ENCODE measurements around the gene CTNNA3. TPM values are rescaled to one million over a fixed set of nuclear protein-coding genes. Genes with fewer than 3 reads are reported as not detected.

Gene CTNNA3
- total RNA-seq, 1 donor from 2014 or later, result 3.3 TPM

GRCh38 chr10:66187053-66187733, 1508.8 kb downstream of the CTNNA3 start:
- Mint-ChIP-seq H3K27me3 (ENCODE audit: unreplicated experiment) (no peaks in the 10 kb centered on the region), H3K27ac (ENCODE audit: unreplicated experiment) (no peak overlapping the region)
- TF ChIP-seq CTCF (IDR thresholded peaks at IDR 0.05; ENCODE audit: partially characterized antibody, unreplicated experiment), result no peak

GRCh38 chr10:66183028-66183427, 1513.0 kb downstream of the CTNNA3 start:
- Mint-ChIP-seq H3K27me3 (ENCODE audit: unreplicated experiment) (no peaks in the 10 kb centered on the region), H3K36me3 (ENCODE audit: unreplicated experiment) (no peaks in the 10 kb centered on the region), H3K9me3 (ENCODE audit: unreplicated experiment) (peaks cover 1% of the 10 kb centered on the region), H3K4me3 (ENCODE audit: unreplicated experiment) (no peak overlapping the region), H3K4me1 (ENCODE audit: low read depth, unreplicated experiment) (no peaks in the 10 kb centered on the region), H3K27ac (ENCODE audit: unreplicated experiment) (no peak overlapping the region)
- no peak for DNase-seq
- no peak for TF ChIP-seq CTCF (IDR thresholded peaks at IDR 0.05; ENCODE audit: partially characterized antibody, unreplicated experiment)

More at GRCh38 chr10:66187053-66187733, 1508.8 kb downstream of the CTNNA3 start:
- H3K9me3 Mint-ChIP-seq (ENCODE audit: unreplicated experiment), result no peaks in the 10 kb centered on the region
- no peak for DNase-seq
- H3K4me3 Mint-ChIP-seq (ENCODE audit: unreplicated experiment), result no peak overlapping the region
- no peaks in the 10 kb centered on the region for H3K4me1 Mint-ChIP-seq (ENCODE audit: low read depth, unreplicated experiment)
- H3K36me3 Mint-ChIP-seq (ENCODE audit: unreplicated experiment), result no peaks in the 10 kb centered on the region

GRCh38 chr10:66180581-66181318, 1515.2 kb downstream of the CTNNA3 start:
- no peak for DNase-seq
- Mint-ChIP-seq H3K9me3 (ENCODE audit: unreplicated experiment) (peaks cover 1% of the 10 kb centered on the region), H3K4me1 (ENCODE audit: low read depth, unreplicated experiment) (no peaks in the 10 kb centered on the region), H3K27ac (ENCODE audit: unreplicated experiment) (no peak overlapping the region), H3K36me3 (ENCODE audit: unreplicated experiment) (no peaks in the 10 kb centered on the region), H3K27me3 (ENCODE audit: unreplicated experiment) (no peaks in the 10 kb centered on the region), H3K4me3 (ENCODE audit: unreplicated experiment) (no peak overlapping the region)
- peak; percentile 93 for TF ChIP-seq CTCF (IDR thresholded peaks at IDR 0.05; ENCODE audit: partially characterized antibody, unreplicated experiment)

- H3K36me3 Mint-ChIP-seq (ENCODE audit: unreplicated experiment), result no peaks in the 10 kb centered on the region
- no peak for DNase-seq
- H3K4me1 Mint-ChIP-seq (ENCODE audit: low read depth, unreplicated experiment), result no peaks in the 10 kb centered on the region
- H3K9me3 Mint-ChIP-seq (ENCODE audit: unreplicated experiment), result peaks cover 1% of the 10 kb centered on the region
- TF ChIP-seq CTCF (IDR thresholded peaks at IDR 0.05; ENCODE audit: partially characterized antibody, unreplicated experiment), result no peak
- no peak overlapping the region for H3K4me3 Mint-ChIP-seq (ENCODE audit: unreplicated experiment)
- H3K27ac Mint-ChIP-seq (ENCODE audit: unreplicated experiment), result no peak overlapping the region
- no peaks in the 10 kb centered on the region for H3K27me3 Mint-ChIP-seq (ENCODE audit: unreplicated experiment)
Observed at GRCh38 chr10:66180021-66180420, 1516.0 kb downstream of the CTNNA3 start.

- no peak for TF ChIP-seq CTCF (IDR thresholded peaks at IDR 0.05; ENCODE audit: partially characterized antibody, unreplicated experiment)
- Mint-ChIP-seq H3K4me1 (ENCODE audit: low read depth, unreplicated experiment) (no peaks in the 10 kb centered on the region), H3K9me3 (ENCODE audit: unreplicated experiment) (peaks cover 1% of the 10 kb centered on the region), H3K27me3 (ENCODE audit: unreplicated experiment) (no peaks in the 10 kb centered on the region), H3K27ac (ENCODE audit: unreplicated experiment) (no peak overlapping the region), H3K36me3 (ENCODE audit: unreplicated experiment) (no peaks in the 10 kb centered on the region), H3K4me3 (ENCODE audit: unreplicated experiment) (no peak overlapping the region)
- DNase-seq, result no peak
Observed at GRCh38 chr10:66176772-66177171, 1519.2 kb downstream of the CTNNA3 start.
